ENCODE measurements around the gene NPR1.
"Not testable (repeated sequence)": the region's sequence is repeated elsewhere in the genome, so short reads cannot be mapped to it uniquely, and the experiment has no call there.

NPR1 gene

DNA sequence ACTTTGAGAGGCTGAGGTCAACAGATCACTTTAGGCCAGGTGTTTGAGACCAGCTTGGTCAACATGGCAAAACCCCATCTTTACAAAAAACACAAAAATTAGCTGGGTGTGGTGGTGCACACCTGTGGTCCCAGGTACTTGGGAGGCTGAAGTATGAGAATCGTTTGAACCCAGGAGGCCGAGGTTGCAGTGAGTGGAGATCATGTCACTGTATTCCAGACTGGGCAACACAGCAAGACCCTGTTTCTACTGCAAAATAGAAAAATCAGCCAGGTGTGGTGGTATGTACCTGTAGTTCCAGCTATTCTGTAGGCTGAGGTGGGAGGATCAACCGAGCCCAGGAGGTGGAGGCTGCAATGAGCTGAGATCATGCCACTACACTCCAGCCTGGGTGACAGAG lies 45.2 kb downstream of the NPR1 start:
- TF ChIP-seq, protein P1, sequence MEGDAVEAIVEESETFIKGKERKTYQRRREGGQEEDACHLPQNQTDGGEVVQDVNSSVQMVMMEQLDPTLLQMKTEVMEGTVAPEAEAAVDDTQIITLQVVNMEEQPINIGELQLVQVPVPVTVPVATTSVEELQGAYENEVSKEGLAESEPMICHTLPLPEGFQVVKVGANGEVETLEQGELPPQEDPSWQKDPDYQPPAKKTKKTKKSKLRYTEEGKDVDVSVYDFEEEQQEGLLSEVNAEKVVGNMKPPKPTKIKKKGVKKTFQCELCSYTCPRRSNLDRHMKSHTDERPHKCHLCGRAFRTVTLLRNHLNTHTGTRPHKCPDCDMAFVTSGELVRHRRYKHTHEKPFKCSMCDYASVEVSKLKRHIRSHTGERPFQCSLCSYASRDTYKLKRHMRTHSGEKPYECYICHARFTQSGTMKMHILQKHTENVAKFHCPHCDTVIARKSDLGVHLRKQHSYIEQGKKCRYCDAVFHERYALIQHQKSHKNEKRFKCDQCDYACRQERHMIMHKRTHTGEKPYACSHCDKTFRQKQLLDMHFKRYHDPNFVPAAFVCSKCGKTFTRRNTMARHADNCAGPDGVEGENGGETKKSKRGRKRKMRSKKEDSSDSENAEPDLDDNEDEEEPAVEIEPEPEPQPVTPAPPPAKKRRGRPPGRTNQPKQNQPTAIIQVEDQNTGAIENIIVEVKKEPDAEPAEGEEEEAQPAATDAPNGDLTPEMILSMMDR (IDR thresholded peaks at IDR 0.05; ENCODE audit: low read depth, low read length, missing control alignments), result no peak
- no peak overlapping the region for H3K4me3 ChIP-seq (ENCODE audit: low read depth, low read length)
- no peak for DNase-seq (ENCODE audit: low read depth)
- in situ Hi-C loops (cut with HindIII; ENCODE audit: low sequenced_read_pairs), result no loop called here

GRCh38 chr1:153724634-153725033 lies 46.1 kb downstream of the NPR1 start:
- H3K4me3 ChIP-seq (ENCODE audit: low read depth, low read length); DNase-seq (ENCODE audit: low read depth); in situ Hi-C loops (cut with HindIII; ENCODE audit: low sequenced_read_pairs): not testable (repeated sequence)

DNA sequence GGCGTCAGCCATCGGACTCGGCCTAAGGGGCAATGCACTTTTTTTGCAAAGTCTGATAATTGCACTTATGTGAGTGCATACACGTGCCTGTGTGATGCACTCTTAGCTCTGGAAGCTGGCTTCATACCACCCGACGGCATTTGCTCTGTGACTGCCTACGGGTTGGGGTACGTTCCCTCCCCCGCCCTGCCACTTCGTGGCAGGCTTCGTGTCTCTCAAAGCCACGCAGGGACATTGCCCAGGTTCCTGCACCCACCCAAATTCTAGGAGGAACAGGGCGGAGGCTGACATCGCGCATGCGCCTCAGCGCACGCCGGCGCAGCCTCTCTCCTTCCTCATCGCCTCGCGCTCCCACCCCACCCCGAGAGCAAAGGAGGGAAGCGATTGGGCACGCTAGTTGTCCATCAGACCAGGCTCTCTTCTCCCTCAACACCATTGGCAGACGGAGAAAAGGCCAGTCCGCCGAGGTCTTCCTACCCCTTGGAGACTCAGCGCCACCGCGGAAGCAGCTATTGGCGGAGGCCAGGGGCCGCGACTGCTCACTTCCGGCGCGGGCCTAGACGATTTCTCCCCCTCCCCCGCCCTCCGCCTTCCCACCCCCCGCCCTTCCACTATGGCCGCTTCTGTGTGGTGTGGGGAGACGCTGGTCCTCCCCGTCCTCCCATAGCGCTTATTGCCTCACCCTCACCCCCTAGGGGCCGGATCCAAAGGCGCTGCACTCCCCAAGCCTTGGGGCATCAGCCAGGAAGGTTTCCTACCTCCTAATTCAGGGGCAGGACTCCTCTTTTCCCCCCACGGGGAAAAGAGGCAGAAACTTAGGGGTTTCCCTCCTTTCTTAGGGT lies 49.2 kb downstream of the NPR1 start, which contains the start of gene INTS3:
TSS of gene INTS3 (plus strand) at position 588 of the 842 bp plus-strand sequence. CDS start 585 bp downstream, outside the sequence.
- TF ChIP-seq, protein P1 (IDR thresholded peaks at IDR 0.05; ENCODE audit: low read depth, low read length, missing control alignments), result no peak
- in situ Hi-C loops (cut with HindIII; ENCODE audit: low sequenced_read_pairs), result no loop called here

GRCh38 chr1:153728305-153729066 lies 50.0 kb downstream of the NPR1 start:
- TF ChIP-seq, protein P1 (IDR thresholded peaks at IDR 0.05; ENCODE audit: low read depth, low read length, missing control alignments), result no peak
- in situ Hi-C loops (cut with HindIII; ENCODE audit: low sequenced_read_pairs), result no loop called here
- H3K4me3 ChIP-seq (ENCODE audit: low read depth, low read length), result peak overlapping the region; percentile 95
- DNase-seq (ENCODE audit: low read depth), result no peak

More for the DNA sequence above, 49.2 kb downstream of the NPR1 start, which contains the start of gene INTS3:
- H3K4me3 ChIP-seq (ENCODE audit: low read depth, low read length), result peak within 1 kb of the TSS; percentile 95
- peak; percentile 100 for DNase-seq (ENCODE audit: low read depth)

DNA sequence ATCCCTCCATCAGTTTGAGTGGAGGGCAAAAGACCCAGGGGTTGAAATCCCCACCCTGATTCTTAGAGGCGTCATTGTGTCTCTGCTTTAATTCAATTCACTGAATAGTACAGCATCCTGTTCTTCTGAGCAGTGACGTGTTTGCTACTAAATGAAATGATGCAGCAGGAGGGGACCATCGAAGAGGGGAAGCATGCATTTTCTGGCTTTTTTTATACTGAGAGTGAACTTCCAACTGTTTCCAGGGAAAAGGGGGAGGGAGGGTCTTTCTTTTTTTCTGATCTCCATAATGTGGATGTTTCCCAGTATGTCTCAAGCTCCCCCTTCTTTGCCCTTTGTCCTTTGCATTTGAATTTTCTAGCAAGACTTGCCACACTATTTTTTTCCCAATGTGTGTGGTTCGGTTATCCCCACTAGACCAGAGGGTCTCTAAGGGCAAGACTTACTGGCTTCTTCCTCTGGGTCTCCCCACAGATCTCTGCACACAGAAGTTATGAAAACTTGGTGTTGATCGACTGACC lies 52.0 kb downstream of the NPR1 start:
- no peak for DNase-seq (ENCODE audit: low read depth)
- TF ChIP-seq, protein P1 (IDR thresholded peaks at IDR 0.05; ENCODE audit: low read depth, low read length, missing control alignments), result no peak
- in situ Hi-C loops (cut with HindIII; ENCODE audit: low sequenced_read_pairs), result no loop called here
- H3K4me3 ChIP-seq (ENCODE audit: low read depth, low read length), result no peak overlapping the region

GRCh38 chr1:153733970-153734369 lies 55.5 kb downstream of the NPR1 start:
- no peak for DNase-seq (ENCODE audit: low read depth)
- in situ Hi-C loops (cut with HindIII; ENCODE audit: low sequenced_read_pairs), result no loop called here
- no peak overlapping the region for H3K4me3 ChIP-seq (ENCODE audit: low read depth, low read length)
- TF ChIP-seq, protein P1 (IDR thresholded peaks at IDR 0.05; ENCODE audit: low read depth, low read length, missing control alignments), result no peak

Data from astrocyte of the cerebellum (primary cell).